Jurkat, Clone E6-1 (cell line): ENCODE data around the gene SLC41A1.
"Not testable (repeated sequence)": the region's sequence is repeated elsewhere in the genome, so short reads cannot be mapped to it uniquely, and the experiment has no call there.

Experiments
- DNase-seq: peaks from one replicate; pipeline ENCODE4 v3.0.0-alpha.2; 2011; ENCODE audit warnings: low read depth, low spot score
- H3K4me3 ChIP-seq: 2 replicates; pipeline ENCODE4 v1.5.1; 2011; ENCODE audit warnings: mild to moderate bottlenecking, low read length, control low read depth, moderate library complexity

SLC41A1 gene

DNA sequence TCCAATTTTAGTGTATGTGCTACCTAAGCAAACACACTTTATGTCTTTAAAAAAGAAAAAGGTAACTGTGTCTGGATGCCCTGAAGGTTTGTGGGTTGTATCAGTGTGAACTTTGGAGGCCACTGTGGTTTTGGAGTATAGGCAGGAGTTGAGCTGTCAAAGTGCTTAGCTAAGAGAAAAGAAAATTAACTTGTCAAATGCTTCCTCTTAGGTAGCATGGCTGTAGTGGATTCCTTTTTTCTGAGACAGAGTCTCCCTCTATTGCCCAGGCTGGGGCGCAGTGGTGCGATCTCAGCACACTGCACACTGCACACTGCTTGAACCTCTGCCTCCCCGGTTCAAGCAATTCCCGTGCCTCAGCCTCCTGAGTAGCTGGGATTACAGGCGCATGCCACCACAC, 11.2 kb upstream of the SLC41A1 start:
- H3K4me3 ChIP-seq: no peak overlapping the region
- no peak for DNase-seq

DNA sequence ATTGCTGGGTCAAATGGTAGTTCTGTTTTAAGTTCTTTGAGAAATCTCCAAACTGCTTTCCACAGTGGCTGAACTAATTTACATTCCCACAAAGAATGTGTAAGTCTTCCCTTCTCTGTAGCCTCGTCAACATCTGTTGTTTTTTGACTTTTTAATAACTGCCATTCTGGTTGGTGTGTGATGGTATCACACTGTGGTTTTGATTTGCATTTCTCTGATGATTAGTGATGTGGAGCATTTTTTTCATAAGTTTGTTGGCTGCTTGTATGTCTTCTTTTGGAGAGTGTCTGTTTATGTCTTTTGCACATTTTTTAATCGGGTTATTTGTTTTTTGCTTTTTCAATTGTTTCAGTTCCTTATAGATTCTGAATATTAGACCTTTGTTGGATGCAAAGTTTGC, 10.3 kb upstream of the SLC41A1 start:
- DNase-seq: not testable (repeated sequence)

DNA sequence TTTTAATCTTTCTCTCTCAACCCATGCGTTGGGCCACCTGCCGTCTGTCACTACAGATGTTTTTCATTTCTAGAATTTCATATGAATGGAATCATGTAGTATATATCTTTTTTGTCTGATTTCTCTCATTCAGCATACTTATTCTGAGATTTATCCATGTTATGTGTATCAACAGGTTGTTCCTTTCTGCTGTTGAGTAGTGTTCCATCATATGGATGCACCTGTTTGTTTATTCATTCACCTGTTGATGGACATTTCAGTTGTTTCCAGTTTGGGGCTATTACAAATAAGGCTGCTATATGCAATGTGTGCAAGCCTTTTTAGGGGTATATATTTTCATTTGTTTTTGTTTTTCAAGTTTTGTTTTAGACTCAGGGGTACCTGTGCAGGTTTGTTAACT, 9.4 kb upstream of the SLC41A1 start:
- DNase-seq: no peak
- no peak overlapping the region for H3K4me3 ChIP-seq

More for the DNA sequence above, 10.3 kb upstream of the SLC41A1 start:
- not testable (repeated sequence) for H3K4me3 ChIP-seq

DNA sequence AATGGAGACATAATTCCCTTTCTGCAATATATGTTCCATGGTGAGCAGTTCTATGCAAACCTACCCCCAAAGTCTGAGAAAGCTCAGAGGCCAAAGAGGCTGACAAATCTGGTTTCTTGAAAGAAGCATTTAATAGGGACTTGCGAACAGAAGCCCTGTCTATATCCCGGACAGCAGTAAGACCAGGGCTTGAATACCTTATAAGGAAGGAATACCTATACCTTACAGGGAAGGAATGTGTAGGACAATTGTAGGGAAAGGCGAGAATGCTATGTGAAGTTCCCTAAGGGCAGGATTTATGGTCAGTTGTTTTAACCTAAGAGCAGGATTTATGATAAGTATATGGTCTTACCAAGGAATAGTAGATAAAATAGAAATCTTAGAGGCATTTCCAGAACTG, 5.0 kb upstream of the SLC41A1 start:
- DNase-seq: no peak
- H3K4me3 ChIP-seq: no peak overlapping the region

DNA sequence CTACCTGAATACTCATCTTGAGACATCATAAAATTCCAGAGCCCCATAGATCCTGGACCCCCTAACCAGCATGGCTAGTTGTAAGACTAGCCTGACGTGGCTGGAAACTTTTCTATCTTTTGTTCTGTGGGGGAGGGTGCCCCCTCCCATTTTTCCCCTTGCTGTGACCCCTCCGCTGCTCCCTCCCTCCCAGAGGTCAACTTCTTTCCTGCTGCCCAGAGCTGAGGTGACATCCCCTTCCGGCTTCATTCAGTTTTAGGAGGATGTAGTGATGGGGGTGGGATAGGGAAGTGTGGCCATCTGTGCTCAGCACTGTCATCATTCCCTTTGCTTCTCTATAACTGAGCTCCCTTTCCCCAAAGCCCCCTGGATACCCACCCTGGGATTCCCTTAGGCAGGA, 4.4 kb upstream of the SLC41A1 start:
- no peak for DNase-seq

DNA sequence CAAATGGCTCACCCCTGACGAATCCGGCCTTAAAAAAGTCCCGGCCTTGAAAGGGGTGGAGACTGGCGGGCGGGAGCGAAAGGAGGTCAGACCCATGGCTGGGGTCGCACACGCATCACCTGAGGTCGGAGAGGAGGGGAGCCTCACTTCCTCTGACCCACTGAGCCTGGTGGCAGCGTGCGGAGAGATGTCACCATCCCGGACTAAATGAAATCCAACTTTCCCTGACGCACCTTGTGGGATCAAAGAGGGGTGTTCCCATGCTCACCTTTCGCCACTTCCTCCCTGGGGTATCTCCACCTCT, 709 bp upstream of the SLC41A1 start:
- H3K4me3 ChIP-seq: peak overlapping the region; percentile 89
- DNase-seq: no peak

More for the DNA sequence above, 4.4 kb upstream of the SLC41A1 start:
- H3K4me3 ChIP-seq: no peak overlapping the region

DNA sequence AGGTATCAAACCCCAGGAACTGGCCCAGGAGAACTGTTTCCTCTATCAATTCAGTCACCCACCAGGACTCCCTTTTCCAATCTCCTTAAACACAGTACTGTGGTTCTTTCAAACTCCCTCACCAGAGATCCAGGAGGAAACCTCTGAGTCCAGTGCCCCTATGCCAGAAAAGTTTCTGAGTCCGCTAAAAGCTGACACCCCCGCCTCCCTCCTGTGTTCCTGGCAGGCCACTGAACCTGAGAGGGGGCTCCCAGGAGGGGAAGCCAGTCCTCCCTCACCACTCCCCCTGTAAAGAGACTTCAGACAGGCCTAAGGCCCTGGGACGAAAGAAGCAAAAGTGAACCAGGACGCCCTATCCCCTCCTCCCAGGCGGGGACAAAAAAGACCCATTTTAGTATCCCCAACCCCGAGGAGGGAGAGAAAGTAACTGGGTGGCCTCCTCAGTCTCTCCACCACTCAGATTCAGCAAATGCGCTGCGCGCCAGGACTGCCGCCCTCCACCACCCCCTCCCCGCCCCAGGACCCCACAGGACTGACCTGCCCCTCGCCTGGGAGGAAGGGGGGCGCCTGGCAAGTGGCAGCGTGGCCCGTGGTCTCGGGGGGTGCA, 624 bp downstream of the SLC41A1 start:
- DNase-seq: no peak

DNA sequence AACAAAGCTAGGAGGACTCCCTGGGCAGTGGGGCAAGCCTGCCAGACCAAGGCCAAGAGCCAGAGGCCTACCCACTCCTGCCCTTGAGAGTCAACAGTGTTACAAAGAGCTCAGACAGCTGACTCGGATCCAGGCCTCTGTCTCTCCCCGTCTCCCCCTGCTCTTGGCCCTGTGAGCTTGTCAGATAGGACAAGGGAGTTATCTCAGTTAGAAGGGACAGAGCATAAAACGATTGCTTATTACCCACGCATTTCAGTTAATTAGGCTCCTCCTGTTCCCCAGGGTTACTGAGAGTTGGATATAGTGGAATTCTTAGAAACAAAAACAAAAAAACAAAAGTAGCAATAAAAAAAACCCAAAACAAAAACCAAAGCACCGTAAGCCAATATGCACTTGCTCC, 1.3 kb downstream of the SLC41A1 start:
- peak overlapping the region; percentile 89; the same call in 1 of the 2 replicates for H3K4me3 ChIP-seq
- DNase-seq: no peak

More for the DNA sequence above, 624 bp downstream of the SLC41A1 start:
- H3K4me3 ChIP-seq: peak overlapping the region; percentile 89

DNA sequence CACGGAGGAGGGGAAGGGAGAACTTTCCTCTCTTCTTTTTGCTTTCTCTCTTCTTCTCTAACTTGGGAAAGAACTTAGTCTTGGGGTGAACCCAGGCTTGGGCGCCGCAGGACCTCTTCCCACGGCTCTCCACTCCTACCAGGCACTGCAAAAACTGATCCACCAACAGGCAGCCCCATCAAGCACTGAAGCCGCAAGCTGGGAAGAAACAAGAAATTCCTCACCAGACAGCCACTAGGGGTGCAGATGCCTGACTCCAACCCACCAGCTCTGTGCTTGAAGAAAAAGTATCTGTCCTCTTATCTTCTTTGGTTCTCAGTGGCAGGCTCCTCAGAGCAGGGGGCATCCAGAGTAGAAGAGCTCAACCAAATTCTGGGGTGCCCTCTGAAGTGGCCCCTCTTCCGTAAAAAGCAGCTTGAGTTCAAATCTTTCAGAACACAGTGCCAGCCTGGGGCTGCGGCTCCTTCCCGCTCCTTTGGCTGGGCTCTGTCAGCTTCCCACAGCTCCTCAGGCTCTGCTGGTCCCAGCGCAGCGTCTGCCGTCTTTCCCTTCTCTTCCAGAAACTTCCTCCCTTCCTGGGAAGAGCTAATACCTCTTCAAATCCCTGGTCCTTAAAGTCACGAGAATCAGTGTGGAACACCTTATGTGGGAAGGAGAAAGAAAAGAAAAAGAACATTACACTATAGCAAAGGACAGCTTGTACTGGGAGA, 2.4 kb downstream of the SLC41A1 start:
- no peak for DNase-seq
- no peak overlapping the region for H3K4me3 ChIP-seq

DNA sequence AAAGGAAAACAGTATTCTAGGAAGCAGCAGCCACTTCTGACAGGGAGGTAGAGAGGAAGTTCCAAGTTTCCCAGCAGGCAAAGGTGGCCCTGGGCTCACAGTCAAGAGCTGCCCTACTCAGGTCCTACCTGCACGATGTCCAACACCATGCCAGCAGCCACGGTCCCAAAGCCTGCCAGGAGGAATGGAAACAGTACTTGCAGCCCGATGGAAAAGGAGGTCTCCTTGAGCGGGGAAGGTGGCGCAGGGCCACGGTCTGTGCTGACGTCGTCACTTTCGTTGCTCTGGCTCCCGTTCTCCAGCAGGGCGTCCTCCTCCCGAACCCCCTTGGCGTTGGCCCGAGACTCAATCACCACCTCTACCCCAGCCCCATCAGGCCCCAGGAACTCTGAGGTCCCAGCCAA, 3.1 kb downstream of the SLC41A1 start:
- no peak overlapping the region for H3K4me3 ChIP-seq
- DNase-seq: no peak

DNA sequence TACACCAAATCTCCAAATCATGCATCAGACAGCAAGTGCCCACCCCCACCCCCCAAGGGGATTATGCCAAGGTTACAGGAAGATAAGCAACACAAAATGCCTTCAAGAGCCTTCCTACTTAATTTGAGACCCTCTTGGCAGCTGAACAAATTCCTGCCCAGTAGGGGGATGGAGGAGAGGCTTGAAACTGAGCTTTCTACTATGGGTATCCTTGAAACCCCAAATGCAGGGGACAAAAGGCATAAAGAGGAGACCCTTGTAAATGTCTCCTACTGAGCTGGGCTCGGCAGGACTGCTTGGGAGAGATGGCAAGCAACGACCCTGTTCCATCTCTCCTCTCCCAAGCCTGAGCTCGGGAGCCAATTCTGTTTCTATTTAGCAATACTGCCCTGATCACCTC, 3.5 kb downstream of the SLC41A1 start:
- H3K4me3 ChIP-seq: no peak overlapping the region
- no peak for DNase-seq

DNA sequence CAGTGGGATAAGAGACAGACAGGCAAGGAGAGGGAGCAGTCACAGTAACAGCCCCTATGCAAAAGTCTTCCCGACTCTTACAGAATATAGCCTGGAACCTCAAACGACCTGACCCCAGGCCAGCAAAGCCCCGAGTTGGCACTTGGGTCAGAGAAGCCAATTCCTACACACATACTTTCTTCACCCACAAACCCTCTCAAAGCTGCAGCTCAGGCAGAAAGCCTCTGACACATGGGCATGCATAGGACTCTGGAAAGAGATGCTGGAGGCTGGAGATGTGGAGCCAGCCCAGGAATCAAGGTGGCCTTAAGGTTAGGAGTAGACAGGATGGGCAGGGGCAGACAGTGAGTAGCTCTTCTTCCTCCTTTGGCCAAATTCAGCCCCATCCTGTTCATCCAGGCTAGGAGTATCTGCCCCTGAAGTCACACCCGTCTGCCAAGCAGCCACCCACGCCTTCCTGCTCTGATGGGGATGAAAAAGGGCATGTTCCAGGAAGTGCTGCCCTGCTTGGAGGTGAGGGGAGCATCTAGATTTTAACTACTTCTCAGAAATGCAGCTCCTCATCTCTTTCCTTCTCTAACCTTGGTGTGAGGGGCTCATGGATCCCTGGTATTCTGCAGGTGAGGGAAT, 7.8 kb downstream of the SLC41A1 start:
- no peak for DNase-seq

DNA sequence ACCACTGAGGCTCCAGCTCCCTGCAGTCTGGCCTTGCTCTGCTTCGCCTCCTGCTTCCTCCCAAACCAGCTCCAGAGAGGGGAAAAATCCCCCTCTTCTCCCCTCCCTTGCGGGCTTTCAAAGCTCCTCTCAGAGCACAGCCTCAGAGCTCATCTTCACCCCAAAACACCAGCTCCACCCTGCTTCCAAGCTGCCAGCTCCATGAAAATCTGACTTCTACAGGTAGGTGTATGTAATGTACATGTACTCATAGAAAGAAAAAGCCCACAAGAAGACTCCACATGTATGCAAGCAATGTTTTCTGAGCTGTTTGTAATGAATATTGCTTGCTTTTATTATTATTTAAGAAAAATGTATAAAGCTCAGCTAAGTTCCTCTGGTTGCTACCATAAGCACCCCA, 8.4 kb downstream of the SLC41A1 start:
- H3K4me3 ChIP-seq: no peak overlapping the region
- no peak for DNase-seq

More for the DNA sequence above, 7.8 kb downstream of the SLC41A1 start:
- no peak overlapping the region for H3K4me3 ChIP-seq

DNA sequence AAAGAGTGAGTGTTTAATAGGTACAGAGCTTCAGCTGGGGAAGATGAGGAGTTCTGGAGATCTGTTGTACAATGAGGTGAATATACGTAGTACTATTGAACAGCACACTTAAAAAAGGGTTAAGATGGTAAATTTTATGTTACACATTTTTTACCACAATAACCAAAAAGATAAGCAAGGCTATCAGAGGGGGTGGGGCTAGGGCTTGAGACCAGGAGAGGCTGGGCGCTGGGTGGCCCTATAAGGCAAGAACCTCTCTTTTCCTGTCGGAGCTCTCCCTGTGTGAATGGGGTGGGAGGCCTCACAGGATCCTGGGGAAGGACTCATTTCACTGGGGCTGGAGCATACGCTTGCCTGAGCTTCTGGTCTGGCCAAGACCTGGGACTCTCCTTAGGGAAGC, 9.0 kb downstream of the SLC41A1 start:
- no peak overlapping the region for H3K4me3 ChIP-seq
- DNase-seq: no peak

DNA sequence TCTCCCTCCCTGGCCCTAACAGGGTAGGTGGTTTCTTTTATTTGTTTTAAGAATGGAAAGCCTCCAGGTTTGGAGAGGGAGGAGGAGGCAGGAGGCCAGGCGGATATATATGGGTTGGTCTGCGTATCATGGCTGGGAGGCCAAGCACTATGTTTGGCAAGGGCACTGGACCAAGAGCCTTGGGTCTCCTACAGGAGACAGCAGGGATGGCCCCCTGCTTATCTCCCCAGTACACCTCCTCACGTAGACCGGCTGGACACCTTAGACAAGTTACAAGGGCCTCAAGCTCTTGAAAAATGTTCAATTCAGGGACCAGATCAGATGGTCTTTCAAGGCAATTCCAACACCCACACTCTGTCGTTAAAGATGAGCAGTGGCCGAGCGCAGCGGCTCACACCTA, 10.9 kb downstream of the SLC41A1 start:
- no peak overlapping the region for H3K4me3 ChIP-seq
- DNase-seq: no peak

DNA sequence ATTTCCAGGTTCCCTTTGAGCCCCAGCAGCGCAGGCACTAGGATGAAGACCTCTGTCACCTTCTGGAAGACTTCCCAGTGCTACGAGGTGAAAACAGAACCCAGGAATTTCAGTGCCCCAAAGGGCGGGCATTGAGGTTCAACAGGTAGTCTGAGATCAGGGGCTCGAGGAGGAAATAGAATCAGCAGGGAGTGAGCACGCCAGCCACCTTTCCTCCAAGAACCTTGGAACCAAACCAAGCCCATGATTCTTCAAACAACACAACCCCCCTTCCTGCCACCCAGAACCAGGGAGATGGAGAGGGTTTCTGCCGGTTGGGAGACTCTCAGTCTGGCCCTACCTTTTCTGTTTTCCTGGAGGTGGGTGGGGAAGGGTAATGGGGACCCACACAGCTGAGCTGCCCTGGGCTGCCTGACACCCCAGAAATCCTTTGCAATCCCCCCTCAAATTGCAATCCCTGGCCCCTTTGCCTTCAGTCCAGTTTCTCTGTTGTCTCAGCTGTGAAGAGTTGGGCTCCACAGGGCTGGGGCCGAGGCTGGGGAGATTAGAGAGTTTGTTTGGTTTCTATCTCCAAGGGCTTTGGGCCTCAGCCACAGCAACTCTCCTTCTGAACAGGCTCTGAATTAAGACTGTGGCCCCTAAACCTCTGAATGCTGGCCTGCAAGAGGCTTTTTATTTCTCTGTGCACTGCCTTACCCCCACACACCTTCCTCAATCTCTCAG, 11.9 kb downstream of the SLC41A1 start:
- DNase-seq: no peak
- H3K4me3 ChIP-seq: no peak overlapping the region

DNA sequence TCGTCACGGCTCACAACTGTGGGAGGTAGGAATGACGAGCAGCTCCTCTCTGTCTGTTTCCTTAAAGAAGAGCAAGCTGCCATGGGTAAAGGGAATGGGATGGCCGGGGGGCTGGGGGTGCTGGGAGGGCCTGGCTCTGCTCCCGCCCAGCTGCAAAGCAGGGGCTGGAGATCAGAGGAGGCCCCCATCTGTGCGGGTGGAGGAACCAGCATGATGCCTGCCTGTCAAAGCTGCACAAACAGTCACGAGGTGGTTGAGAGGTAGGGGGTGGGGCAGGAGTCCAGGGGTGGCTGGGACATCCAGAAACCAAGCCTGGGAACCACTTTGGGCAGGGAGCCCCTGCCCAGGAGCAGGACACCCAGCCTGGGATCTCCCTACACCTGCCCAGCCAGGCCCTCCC, 12.6 kb downstream of the SLC41A1 start:
- H3K4me3 ChIP-seq: no peak overlapping the region

DNA sequence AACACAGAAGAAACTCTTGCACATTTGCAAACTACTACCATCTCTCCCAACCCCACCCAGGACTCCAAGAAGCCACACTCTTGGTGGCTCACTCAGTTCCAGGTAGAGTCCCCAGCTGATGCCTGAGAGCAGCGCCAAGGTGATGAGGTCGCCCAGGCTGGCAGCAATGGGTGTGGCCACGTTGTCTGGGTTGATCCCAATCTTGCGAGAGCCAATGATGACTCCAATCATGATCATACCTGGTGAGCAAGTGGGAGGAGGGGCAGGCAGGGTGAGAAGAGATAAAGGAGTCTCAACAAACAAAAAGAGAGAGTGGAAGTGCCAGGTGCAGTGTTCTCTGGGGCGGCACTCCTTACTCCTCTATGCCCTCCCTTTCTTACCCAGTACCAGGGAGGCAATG, 14.4 kb downstream of the SLC41A1 start:
- DNase-seq: no peak
- H3K4me3 ChIP-seq: no peak overlapping the region

More for the DNA sequence above, 12.6 kb downstream of the SLC41A1 start:
- no peak for DNase-seq

DNA sequence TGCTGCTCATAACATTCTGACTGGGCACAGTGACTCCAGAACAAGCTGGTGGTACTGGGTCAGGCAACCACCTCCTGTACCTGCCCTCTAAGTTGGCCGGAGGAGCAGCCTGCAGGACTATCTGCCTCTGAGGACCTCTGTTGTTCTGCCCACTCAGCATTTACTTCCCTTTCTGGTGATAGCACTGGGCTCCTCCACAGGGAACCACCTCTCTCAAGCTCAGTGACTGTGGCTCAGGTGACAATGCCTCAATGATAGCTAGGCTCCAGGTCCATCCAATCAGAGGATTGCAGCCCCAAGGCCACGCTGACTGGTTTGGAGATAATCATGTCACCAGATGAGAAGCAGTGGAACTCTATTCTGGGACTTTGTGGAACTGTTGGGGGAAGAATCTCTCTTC, 15.8 kb downstream of the SLC41A1 start:
- DNase-seq: no peak
- H3K4me3 ChIP-seq: no peak overlapping the region
